Endodermal cell (in vitro differentiated cells): Measurements from ENCODE around the gene OR10H1. TPM values are rescaled to one million over a fixed set of nuclear protein-coding genes. Genes with fewer than 3 reads are reported as not detected.

Experiments
- DNase-seq: peaks from one replicate; pipeline ENCODE4 v3.0.0-alpha.2; 2017
- H3K27ac ChIP-seq: 2 replicates; pipeline ENCODE4 v1.5.1; 2013; ENCODE audit warnings: mild to moderate bottlenecking, low read depth, low read length, moderate library complexity
- H3K27me3 ChIP-seq: 2 replicates; pipeline ENCODE4 v1.6.1; 2013; ENCODE audit warnings: mild to moderate bottlenecking, low read length, moderate library complexity; ENCODE audit not compliant: insufficient read depth, control insufficient read depth, poor library complexity, severe bottlenecking
- H3K36me3 ChIP-seq: 2 replicates; pipeline ENCODE4 v1.7.0; 2013; ENCODE audit warnings: mild to moderate bottlenecking, low read length, moderate library complexity; ENCODE audit not compliant: control insufficient read depth, insufficient read depth
- H3K4me1 ChIP-seq: one replicate; pipeline ENCODE4 v1.7.0; 2013; ENCODE audit warnings: low read length; ENCODE audit not compliant: control insufficient read depth, insufficient read depth
- H3K4me3 ChIP-seq: 2 replicates; pipeline ENCODE4 v1.5.1; 2013; ENCODE audit warnings: mild to moderate bottlenecking, low read length, moderate library complexity
- H3K9ac ChIP-seq: 2 replicates; pipeline ENCODE4 v1.6.1; 2013; ENCODE audit warnings: mild to moderate bottlenecking, low read length, moderate library complexity; ENCODE audit not compliant: poor library complexity, severe bottlenecking; ENCODE audit errors: extremely low read depth
- H3K9me3 ChIP-seq: 2 replicates; pipeline ENCODE4 v1.6.1; 2013; ENCODE audit warnings: mild to moderate bottlenecking, low read length, moderate library complexity; ENCODE audit not compliant: control insufficient read depth
- H3K27ac Mint-ChIP-seq: 2 replicates; pipeline ENCODE4 v1.8.0; 2020; ENCODE audit warnings: mixed read lengths
- H3K27me3 Mint-ChIP-seq: 2 replicates; pipeline ENCODE4 v1.8.0; 2021; ENCODE audit warnings: mild to moderate bottlenecking, mixed read lengths; ENCODE audit not compliant: insufficient read depth
- H3K36me3 Mint-ChIP-seq: 2 replicates; pipeline ENCODE4 v1.8.0; 2020; ENCODE audit warnings: low read depth, mixed read lengths
- H3K4me1 Mint-ChIP-seq: 2 replicates; pipeline ENCODE4 v1.8.0; 2020; ENCODE audit warnings: mixed read lengths
- H3K4me3 Mint-ChIP-seq: 2 replicates; pipeline ENCODE4 v1.8.0; 2020; ENCODE audit warnings: mild to moderate bottlenecking, moderate library complexity, mixed read lengths
- H3K9me3 Mint-ChIP-seq: 2 replicates; pipeline ENCODE4 v1.8.0; 2020; ENCODE audit warnings: mild to moderate bottlenecking, mixed read lengths
- CTCF ChIP-seq: fragments of 200-600 bp; sonication (generic); conservative IDR thresholded peaks from 2 replicates; pipeline ENCODE4 v1.5.0; 2021; ENCODE audit warnings: antibody characterized with exemption, mild to moderate bottlenecking
- WGBS, 2 experiments: methylation state at CpG; one replicate each; pipeline versions ENCODE4 v1.1.5 to v1.1.7; 2013; ENCODE audit warnings: missing lambda C conversion rate in 2 of 2, mixed read lengths in 1 of 2; ENCODE audit not compliant: insufficient coverage in 1 of 2, insufficient read length in 1 of 2; 5-methylcytosine and 5-hydroxymethylcytosine counted together
- total RNA-seq, 2 donors: library from RNA; stranded (reverse); fragmentation: NEBNext Ultra II Directional in 1 of 2; extraction: Animal tissue kit (Norgen Biotek cat#: 25700) in 1 of 2; gene quantifications; 2 replicates in 1 of 2; 3 replicates in 1 of 2; pipeline ENCODE4 v1.2.1, GENCODE V29; 2021

Gene OR10H1
- total RNA-seq, 2 donors from 2014 or later, result 0.09 TPM; not detected in 1

GRCh38 chr19:15828121-15828610 is 12.7 kb upstream of the OR10H1 start:
- no peak overlapping the region for H3K27ac Mint-ChIP-seq
- TF ChIP-seq CTCF, result no peak

GRCh38 chr19:15825753-15826152 is 10.3 kb upstream of the OR10H1 start:
- no peaks in the 10 kb centered on the region for H3K4me1 Mint-ChIP-seq
- WGBS, 2 experiments, result no CpG with 5 or more reads among the region's 1 CpG
- no peak for DNase-seq
- no peak overlapping the region for H3K4me3 ChIP-seq
- H3K9ac ChIP-seq, result no peak overlapping the region
- no peak overlapping the region for H3K27ac ChIP-seq
- no peaks in the 10 kb centered on the region for H3K4me1 ChIP-seq
- H3K4me3 Mint-ChIP-seq, result no peak overlapping the region
- H3K27me3 ChIP-seq, result no peaks in the 10 kb centered on the region
- no peaks in the 10 kb centered on the region for H3K36me3 Mint-ChIP-seq
- no peaks in the 10 kb centered on the region for H3K36me3 ChIP-seq
- no peak overlapping the region for H3K27ac Mint-ChIP-seq
- no peaks in the 10 kb centered on the region for H3K27me3 Mint-ChIP-seq
- TF ChIP-seq CTCF, result no peak
- H3K9me3 ChIP-seq, result peaks cover 62% of the 10 kb centered on the region
- H3K9me3 Mint-ChIP-seq, result peaks cover 63% of the 10 kb centered on the region

More at GRCh38 chr19:15828121-15828610, 12.7 kb upstream of the OR10H1 start:
- Histone ChIP-seq H3K4me3 (no peak overlapping the region), H3K4me1 (no peaks in the 10 kb centered on the region), H3K27ac (no peak overlapping the region), H3K9ac (no peak overlapping the region), H3K36me3 (no peaks in the 10 kb centered on the region), H3K9me3 (peaks cover 72% of the 10 kb centered on the region), H3K27me3 (no peaks in the 10 kb centered on the region)
- no peaks in the 10 kb centered on the region for H3K27me3 Mint-ChIP-seq
- DNase-seq, result no peak
- H3K4me1 Mint-ChIP-seq, result no peaks in the 10 kb centered on the region
- no peak overlapping the region for H3K4me3 Mint-ChIP-seq
- H3K36me3 Mint-ChIP-seq, result no peaks in the 10 kb centered on the region
- WGBS, 2 experiments, result 88 to 98% methylated on average over 7 of the region's 7 CpGs
- H3K9me3 Mint-ChIP-seq, result peaks cover 46% of the 10 kb centered on the region

- Mint-ChIP-seq H3K4me1 (no peaks in the 10 kb centered on the region), H3K4me3 (no peak overlapping the region), H3K9me3 (peaks cover 86% of the 10 kb centered on the region), H3K27ac (no peak overlapping the region), H3K27me3 (no peaks in the 10 kb centered on the region), H3K36me3 (peaks cover 3% of the 10 kb centered on the region)
- no peak for DNase-seq
- no peak for TF ChIP-seq CTCF
- H3K4me3 ChIP-seq, result no peak overlapping the region
- WGBS, 2 experiments, result 79 to 82% methylated on average over 6 to 8 of the region's 8 CpGs
- peaks cover 45% of the 10 kb centered on the region for H3K9me3 ChIP-seq
- no peaks in the 10 kb centered on the region for H3K27me3 ChIP-seq
- no peak overlapping the region for H3K9ac ChIP-seq
- no peak overlapping the region for H3K27ac ChIP-seq
- no peaks in the 10 kb centered on the region for H3K36me3 ChIP-seq
- no peaks in the 10 kb centered on the region for H3K4me1 ChIP-seq
Measured at GRCh38 chr19:15820646-15821045, 5.2 kb upstream of the OR10H1 start.
